22Rv1 (cell line): ENCODE measurements around the gene SERPINI1.
"Not testable (repeated sequence)": the region's sequence is repeated elsewhere in the genome, so short reads cannot be mapped to it uniquely, and the experiment has no call there.

Experiments used
- H3K27ac ChIP-seq: fragments of 450-650 bp; 2 replicates; pipeline ENCODE4 v1.5.1; 2017
- ZFX ChIP-seq: fragments of 450-650 bp; IDR thresholded peaks from 2 replicates; pipeline ENCODE4 v1.6.1; 2017; ENCODE audit warnings: antibody characterized with exemption, borderline replicate concordance
- TF ChIP-seq, protein P1 (sequence below): fragments of 450-650 bp; IDR thresholded peaks from 2 replicates; pipeline ENCODE4 v1.5.1; 2017; ENCODE audit warnings: mild to moderate bottlenecking

Gene SERPINI1

DNA sequence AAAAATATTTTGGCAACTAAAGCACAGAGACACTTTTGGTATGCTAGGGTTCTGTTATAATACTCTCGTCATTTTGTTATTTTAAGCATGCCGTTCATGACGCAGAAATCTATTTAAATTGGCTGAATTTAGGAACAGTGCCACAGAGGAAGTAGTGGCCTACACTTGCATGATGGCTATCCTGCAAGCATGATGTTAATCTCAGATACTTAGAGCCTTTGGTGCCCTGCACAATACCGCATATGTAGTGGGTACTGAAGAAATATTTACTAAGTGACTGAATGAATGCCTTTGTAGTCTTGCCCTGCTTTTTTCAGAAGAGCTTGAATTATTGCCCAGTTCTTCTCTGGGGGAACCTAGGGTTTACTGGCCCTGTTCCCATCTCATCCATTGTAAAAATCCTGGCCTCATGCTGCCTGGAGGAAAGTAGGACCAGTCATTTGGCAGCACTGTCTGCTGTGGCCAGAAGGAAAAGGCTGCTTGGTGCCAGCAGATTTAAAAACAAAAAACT is 79.0 kb downstream of the SERPINI1 start:
- no peak overlapping the region for H3K27ac ChIP-seq
- TF ChIP-seq ZFX, result no peak
- TF ChIP-seq, protein P1, sequence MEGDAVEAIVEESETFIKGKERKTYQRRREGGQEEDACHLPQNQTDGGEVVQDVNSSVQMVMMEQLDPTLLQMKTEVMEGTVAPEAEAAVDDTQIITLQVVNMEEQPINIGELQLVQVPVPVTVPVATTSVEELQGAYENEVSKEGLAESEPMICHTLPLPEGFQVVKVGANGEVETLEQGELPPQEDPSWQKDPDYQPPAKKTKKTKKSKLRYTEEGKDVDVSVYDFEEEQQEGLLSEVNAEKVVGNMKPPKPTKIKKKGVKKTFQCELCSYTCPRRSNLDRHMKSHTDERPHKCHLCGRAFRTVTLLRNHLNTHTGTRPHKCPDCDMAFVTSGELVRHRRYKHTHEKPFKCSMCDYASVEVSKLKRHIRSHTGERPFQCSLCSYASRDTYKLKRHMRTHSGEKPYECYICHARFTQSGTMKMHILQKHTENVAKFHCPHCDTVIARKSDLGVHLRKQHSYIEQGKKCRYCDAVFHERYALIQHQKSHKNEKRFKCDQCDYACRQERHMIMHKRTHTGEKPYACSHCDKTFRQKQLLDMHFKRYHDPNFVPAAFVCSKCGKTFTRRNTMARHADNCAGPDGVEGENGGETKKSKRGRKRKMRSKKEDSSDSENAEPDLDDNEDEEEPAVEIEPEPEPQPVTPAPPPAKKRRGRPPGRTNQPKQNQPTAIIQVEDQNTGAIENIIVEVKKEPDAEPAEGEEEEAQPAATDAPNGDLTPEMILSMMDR, result no peak

DNA sequence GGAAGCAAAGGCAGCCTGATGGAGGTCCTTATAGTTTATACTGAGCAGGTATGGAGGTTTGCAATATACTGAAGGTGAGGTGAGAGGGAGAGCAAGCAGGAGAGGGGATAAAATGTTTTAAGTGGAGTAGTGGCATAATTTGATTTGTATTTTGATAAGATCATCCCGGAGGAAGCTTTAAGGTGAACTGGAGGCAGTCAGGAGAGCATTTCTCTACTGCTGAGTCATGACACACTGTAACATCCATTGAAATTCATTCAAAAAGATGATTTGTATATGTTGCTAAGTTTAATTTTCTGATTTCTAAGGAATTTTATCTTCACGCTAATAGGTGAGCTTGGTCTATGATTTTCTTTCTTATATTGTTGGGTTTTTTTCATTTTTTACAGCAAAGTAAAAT is 81.4 kb downstream of the SERPINI1 start:
- TF ChIP-seq, protein P1, result no peak
- TF ChIP-seq ZFX, result no peak
- no peak overlapping the region for H3K27ac ChIP-seq

DNA sequence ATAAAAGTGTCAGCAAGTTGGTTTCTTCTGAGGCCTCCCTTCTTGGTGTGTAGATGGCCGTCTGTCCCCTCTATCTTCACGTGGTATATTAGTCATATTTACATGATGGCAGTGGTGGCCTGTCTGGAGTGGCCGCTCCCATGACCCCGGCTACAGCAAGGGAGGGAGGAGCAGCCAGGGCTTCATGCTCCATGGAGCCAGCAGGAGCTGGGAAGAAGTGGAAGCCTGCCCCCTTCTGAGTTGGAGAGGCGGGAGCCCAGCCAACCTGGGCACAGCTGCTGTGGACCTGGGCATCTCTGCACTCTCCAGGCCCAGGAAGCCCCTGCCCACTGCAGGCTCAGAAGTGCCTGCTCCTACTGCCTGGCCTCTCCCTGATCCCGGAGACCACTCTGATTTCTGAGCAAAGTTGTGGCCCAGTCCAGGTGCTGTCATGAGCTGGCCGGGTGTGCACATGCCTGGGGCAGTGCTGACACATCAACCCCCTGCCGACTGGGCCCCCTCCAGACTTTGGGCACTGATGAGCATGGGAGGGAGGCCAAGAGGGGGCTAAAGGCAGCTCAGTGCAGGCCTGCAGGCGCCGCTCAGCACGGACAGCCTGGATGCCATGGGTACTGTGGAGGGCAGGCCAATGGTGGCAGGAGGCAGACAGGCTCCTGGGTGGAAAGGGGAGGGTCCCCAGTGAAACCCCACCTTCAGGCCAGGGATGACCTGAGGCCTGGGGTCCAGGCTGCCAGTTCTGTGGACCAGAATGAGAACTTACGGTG is 84.8 kb downstream of the SERPINI1 start:
- TF ChIP-seq, protein P1, result no peak
- no peak for TF ChIP-seq ZFX
- H3K27ac ChIP-seq, result no peak overlapping the region

DNA sequence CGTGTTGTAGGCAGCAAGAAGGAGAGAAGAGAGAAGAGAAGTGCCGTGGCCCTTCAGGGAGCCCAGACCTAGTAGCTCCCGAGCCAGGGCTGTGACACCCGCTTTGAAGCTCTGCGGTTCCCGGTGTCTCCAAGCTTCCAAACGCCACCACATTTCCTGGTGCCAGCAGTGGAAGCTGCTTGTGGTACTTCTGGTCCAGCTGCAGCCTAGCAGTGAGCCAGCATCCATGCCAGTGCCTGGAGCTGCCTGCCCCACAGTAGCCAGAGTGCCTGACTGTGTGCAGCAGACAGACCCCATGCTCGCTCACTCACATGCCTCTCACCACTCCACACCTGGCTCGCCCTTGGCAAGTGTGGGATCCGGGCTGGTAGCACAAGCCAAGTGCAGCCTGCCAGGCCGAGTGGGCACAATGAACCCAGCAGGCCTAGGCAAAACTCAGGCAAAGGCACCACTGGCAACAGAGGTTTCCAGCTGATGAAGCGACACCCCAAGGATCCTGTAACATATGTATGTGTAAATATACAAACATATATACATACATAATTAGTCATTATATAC is 85.8 kb downstream of the SERPINI1 start:
- TF ChIP-seq, protein P1, result no peak
- TF ChIP-seq ZFX, result no peak

DNA sequence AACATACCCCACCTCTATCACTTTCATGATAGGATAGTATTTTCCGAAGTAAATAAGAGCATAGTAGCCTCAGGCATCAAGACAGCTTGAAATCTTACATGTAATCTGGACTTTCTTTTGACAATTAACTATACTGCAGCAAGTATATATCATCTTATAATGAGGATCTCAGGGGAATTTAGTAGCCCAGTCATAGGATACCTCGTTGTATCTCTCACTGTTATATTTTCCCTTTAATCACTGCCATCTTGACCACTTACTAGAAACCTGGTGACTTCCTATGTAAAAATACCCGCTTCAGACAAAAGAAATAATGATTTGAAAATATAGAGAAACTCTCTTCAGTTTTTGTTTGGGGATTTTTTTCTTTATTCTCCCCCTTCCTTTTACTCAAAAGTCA is 88.2 kb downstream of the SERPINI1 start:
- TF ChIP-seq, protein P1, result no peak
- no peak for TF ChIP-seq ZFX
- H3K27ac ChIP-seq, result no peak overlapping the region

More for the DNA sequence above, 85.8 kb downstream of the SERPINI1 start:
- H3K27ac ChIP-seq, result no peak overlapping the region

DNA sequence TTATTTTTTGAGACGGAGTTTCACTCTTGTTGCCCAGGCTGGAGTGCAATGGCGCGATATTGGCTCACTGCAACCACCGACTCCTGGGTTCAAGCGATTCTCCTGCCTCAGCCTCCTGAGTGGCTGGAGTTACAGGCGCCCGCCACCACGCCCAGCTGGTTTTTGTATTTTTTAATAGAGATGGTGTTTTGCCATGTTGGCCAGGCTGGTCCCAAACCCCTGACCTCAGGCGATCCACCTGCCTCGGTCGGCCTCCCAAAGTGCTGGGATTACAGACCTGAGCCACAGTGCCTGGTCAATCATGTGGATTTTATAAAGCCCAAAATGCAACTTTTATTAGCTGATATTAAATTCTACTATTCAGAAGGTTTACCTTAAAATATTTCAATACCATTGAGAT is 92.1 kb downstream of the SERPINI1 start:
- H3K27ac ChIP-seq, result not testable (repeated sequence)

DNA sequence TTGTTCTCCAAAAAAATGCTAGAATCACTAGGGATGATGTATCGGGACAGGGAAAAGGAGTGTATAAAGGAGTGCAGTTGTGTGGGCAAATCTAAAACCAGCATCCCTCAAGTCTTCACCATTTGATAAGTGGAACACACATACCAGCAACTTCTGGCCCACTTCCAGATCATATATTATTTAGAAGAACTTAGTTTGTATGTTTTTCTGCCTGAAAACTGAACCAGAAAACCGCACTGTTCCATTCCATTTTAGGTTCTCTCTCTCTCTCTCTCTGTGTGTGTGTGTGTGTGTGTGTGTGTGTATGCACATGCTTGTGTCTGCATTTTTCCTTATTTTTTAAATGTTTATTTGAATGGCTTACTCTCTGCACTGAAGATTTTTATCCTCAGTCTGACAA is 93.5 kb downstream of the SERPINI1 start:
- no peak overlapping the region for H3K27ac ChIP-seq
- TF ChIP-seq, protein P1, result no peak
- no peak for TF ChIP-seq ZFX
